IPS-15b (cell line): Measurements from ENCODE around the gene SLC7A1.

Experiments used
- H3K27me3 ChIP-seq: one replicate; pipeline ENCODE4 v1.6.1; 2013; ENCODE audit warnings: low read length; ENCODE audit not compliant: control insufficient read depth, insufficient read depth
- H3K36me3 ChIP-seq: one replicate; pipeline ENCODE4 v1.6.1; 2013; ENCODE audit warnings: low read length; ENCODE audit not compliant: control insufficient read depth, insufficient read depth
- H3K4me1 ChIP-seq: one replicate; pipeline ENCODE4 v1.6.1; 2013; ENCODE audit warnings: mild to moderate bottlenecking, low read length; ENCODE audit not compliant: control insufficient read depth, insufficient read depth
- H3K4me3 ChIP-seq: one replicate; pipeline ENCODE4 v1.5.1; 2013; ENCODE audit warnings: low read depth, low read length
- H3K9ac ChIP-seq: one replicate; pipeline ENCODE4 v1.6.1; 2013; ENCODE audit warnings: low read depth, mild to moderate bottlenecking, low read length
- H3K9me3 ChIP-seq: one replicate; pipeline ENCODE4 v1.6.1; 2013; ENCODE audit warnings: mild to moderate bottlenecking, low read length; ENCODE audit not compliant: control insufficient read depth, insufficient read depth

The SLC7A1 gene

DNA sequence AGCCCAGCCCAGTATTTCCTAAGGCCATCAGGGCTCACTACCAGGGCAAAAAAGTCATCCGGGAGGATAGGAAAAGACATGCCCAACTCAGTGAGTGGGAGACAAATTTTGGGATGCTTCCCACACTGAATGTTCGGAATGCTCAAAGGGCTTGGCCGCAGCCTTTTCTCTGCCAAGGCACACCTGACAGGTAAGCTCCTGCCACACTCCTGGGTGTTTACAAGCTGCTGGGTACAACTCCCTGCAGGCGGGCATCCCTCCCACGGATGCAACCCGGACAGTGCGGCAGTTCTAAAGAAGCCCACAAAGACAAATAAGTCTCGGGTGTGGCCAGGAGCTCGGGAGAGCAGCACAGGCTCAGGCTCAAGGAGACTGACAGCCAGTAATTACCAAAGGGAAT, 28.1 kb downstream of the SLC7A1 start:
- H3K9ac ChIP-seq, result no peak overlapping the region
- no peaks in the 10 kb centered on the region for H3K36me3 ChIP-seq
- H3K4me1 ChIP-seq, result peaks cover 28% of the 10 kb centered on the region
- H3K9me3 ChIP-seq, result no peaks in the 10 kb centered on the region
- H3K4me3 ChIP-seq, result no peak overlapping the region
- H3K27me3 ChIP-seq, result no peaks in the 10 kb centered on the region

DNA sequence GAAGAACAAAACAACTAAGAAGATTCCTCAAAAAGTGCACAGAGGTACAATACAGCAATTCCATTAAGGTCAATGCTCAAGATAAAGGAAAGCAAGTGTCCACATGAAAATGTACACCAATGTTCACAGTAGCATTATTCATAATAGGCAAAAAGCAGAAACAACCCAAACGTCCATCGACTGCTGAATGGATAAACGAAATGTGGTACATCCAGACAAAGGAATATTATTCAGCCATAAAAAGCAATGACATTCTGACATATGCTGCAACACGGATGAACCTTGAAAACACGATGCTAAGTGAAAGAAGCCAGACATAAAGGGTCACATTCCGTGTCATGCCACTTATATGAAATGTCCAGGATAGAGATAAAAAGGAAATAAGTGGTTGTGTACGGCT, 29.3 kb downstream of the SLC7A1 start:
- H3K4me3 ChIP-seq, result no peak overlapping the region
- H3K9me3 ChIP-seq, result no peaks in the 10 kb centered on the region

DNA sequence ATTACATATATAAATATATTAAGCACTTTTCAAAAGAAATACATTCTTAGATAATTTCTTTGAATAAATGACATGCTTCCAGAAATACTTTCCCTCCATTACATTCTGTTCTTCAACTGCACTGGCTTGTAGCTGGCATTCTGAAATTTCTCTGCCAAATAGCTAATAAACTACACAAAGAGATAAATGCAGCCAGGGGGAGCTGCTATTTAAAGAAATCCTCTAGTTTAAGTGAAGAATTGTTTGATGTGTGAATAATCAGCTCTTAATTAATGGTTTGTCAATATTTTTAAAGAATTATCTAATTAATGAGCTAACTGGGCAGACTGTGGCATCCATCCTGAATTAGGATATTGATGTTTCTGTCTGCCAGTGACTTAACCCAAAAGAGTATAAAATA, 30.7 kb downstream of the SLC7A1 start:
- Histone ChIP-seq H3K4me3 (no peak overlapping the region), H3K4me1 (peaks cover 35% of the 10 kb centered on the region), H3K36me3 (no peaks in the 10 kb centered on the region), H3K9me3 (no peaks in the 10 kb centered on the region), H3K27me3 (no peaks in the 10 kb centered on the region), H3K9ac (no peak overlapping the region)

More for the DNA sequence above, 29.3 kb downstream of the SLC7A1 start:
- H3K9ac ChIP-seq, result no peak overlapping the region
- peaks cover 35% of the 10 kb centered on the region for H3K4me1 ChIP-seq
- no peaks in the 10 kb centered on the region for H3K36me3 ChIP-seq
- H3K27me3 ChIP-seq, result no peaks in the 10 kb centered on the region

DNA sequence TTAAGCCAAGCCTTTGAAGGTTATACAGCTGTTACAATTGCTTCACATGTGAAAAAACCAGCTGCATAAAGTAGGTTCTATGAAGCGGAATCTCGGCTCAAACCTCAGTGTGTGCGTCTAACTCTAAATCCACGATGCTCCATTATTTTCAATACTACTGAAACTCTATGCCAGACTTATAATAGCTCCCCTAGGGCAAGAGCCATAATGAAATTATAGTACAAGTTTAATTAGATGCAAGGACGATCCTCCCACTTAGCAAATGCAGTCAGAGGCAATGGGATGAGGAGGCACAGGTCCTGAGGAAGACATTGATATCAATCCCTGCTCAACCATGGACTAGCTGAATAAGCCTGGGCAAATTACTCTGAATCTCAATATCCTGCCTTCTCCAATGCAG, 31.1 kb downstream of the SLC7A1 start:
- Histone ChIP-seq H3K9me3 (no peaks in the 10 kb centered on the region), H3K9ac (no peak overlapping the region), H3K4me1 (peaks cover 32% of the 10 kb centered on the region), H3K4me3 (no peak overlapping the region), H3K27me3 (no peaks in the 10 kb centered on the region), H3K36me3 (no peaks in the 10 kb centered on the region)

DNA sequence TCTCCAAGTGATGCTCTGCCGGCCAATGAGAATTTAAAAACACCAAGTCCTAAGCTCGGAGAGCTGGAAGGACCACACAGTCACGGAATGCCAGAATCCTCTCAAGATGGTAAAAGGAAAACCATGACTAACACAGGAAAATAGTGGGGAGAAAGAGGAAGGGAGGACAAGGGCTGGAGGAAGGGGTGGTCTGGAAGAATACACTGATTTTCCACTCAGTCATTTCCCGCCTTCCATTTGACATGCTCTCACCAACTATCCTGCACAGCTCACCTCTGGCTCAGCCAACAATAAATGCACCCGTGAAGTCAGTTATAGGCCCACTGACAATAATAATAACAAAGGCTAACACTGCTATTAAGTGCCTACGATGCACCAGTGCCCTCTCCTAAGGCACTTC, 31.5 kb downstream of the SLC7A1 start:
- no peaks in the 10 kb centered on the region for H3K36me3 ChIP-seq
- no peak overlapping the region for H3K4me3 ChIP-seq
- peaks cover 29% of the 10 kb centered on the region for H3K4me1 ChIP-seq
- H3K9ac ChIP-seq, result no peak overlapping the region
- no peaks in the 10 kb centered on the region for H3K9me3 ChIP-seq
- no peaks in the 10 kb centered on the region for H3K27me3 ChIP-seq

DNA sequence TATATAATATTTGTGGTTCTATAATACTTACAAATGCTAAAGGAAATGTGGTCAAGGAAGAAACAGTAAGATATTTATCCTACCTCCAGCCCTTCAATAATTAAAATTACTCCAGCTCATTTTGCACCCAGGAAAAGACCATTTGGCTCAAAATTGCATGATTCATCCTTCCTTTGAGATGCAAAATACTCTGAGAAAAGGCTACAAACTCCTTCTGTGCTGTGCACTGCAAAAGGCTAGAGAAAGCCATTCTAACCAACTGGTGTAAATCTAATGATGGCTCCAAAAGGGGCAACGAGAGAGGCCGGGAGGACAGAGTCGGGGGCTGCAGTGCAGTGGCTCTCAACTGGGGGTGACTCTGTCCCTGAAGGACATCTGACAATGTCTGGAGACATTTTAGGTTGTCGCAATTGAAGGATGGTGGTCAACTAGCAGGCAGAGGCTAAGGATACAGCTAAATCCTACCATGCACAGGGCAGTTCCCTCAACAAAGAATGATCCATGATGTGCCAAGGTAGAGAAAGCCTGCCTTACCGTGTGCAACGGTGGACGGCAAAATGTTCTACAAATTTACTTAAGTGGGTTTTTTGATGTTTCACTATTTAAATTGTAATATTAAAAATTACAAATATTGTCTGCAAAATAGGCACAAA, 32.6 kb downstream of the SLC7A1 start:
- no peaks in the 10 kb centered on the region for H3K36me3 ChIP-seq
- H3K4me3 ChIP-seq, result no peak overlapping the region
- no peaks in the 10 kb centered on the region for H3K27me3 ChIP-seq
- peaks cover 26% of the 10 kb centered on the region for H3K4me1 ChIP-seq
- no peaks in the 10 kb centered on the region for H3K9me3 ChIP-seq
- H3K9ac ChIP-seq, result no peak overlapping the region

DNA sequence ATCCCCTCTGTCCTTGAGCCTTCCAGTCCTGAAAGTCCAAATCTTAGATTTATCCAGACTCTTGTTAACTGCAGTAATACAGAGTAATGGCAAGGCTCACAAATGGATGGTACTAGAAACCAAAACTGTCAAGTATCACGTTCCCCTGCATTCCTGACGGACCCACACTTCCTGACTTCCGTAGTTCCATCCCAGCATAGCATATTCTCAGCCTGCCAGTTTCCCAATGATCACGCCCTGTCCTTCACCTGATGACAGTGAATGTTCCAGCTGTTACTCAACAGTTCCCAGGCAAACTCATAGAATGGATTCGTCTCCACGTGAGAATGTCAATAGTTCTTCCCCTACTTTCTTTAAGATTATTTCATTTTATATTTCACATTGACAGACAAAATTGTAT, 33.6 kb downstream of the SLC7A1 start:
- peaks cover 22% of the 10 kb centered on the region for H3K4me1 ChIP-seq
- no peaks in the 10 kb centered on the region for H3K9me3 ChIP-seq
- H3K27me3 ChIP-seq, result no peaks in the 10 kb centered on the region
- no peak overlapping the region for H3K4me3 ChIP-seq
- no peaks in the 10 kb centered on the region for H3K36me3 ChIP-seq
- H3K9ac ChIP-seq, result no peak overlapping the region

DNA sequence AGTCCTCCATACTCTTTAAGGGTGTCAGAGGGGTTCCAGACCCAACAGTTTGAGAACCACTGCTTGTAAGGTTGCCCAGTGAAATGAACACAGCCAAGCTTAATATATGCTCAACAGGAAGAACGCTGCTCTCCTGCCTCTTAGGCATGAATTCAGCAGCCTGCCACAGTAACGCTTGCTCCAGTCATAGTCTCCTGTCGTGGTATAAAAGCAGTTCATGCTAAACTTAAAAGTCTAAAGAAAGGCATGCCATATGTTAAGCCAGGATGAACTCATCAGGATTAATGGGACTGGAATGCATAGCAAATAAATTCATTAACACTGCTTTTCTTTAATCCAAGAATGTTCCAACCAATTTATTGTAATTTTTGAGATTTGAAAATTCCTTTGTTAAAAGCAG, 38.7 kb downstream of the SLC7A1 start:
- no peaks in the 10 kb centered on the region for H3K27me3 ChIP-seq
- no peaks in the 10 kb centered on the region for H3K9me3 ChIP-seq
- peaks cover 4% of the 10 kb centered on the region for H3K4me1 ChIP-seq
- no peak overlapping the region for H3K4me3 ChIP-seq
- H3K36me3 ChIP-seq, result peaks cover 7% of the 10 kb centered on the region
- no peak overlapping the region for H3K9ac ChIP-seq

DNA sequence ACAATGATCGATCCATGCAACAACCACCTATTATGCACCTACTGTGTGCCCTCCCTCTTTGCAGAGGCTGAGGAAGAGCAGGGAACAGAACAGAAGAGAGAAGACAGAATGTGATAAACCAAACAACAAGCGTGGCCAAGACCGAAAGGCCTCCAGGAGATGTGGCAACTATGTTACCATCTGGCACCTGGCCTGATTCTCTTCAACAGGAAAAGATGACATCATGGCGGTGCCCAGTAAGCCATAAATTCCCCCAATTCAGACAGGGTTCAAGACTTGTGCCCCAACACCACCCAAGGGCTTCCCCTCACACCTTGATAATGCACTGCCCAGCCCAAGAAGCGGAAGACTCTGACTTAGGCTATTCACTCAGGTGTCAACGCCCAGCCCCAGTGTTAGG, 44.3 kb downstream of the SLC7A1 start:
- Histone ChIP-seq H3K36me3 (peaks cover 13% of the 10 kb centered on the region), H3K27me3 (no peaks in the 10 kb centered on the region), H3K4me1 (no peaks in the 10 kb centered on the region), H3K9me3 (no peaks in the 10 kb centered on the region), H3K9ac (no peak overlapping the region), H3K4me3 (no peak overlapping the region)

DNA sequence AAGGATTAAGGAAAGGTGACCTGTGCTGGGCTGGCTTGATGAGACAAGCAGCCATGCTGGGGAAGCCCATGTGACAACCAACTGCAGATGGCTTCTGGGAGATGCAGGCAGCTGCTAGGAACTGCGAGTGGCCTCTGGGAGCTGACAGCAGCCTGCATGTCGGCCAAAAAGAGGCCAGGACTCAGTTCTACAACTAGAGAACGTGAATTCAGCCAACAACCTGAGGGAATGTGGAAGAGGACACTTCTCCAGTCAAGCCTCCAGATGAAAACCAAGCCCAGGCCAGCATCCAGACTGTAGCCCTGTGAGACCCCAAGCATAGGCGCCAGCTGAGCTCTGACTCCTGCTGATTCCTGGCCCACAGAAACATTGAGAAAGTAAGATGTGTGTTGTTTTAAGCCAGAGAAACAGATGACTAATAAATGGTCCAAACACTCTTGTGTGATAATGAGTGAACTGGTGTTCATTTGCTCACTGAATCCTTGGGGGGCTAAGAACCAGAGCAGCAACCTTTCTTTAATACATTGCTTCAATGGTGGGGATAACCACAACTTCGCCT, 45.0 kb downstream of the SLC7A1 start:
- Histone ChIP-seq H3K9ac (no peak overlapping the region), H3K27me3 (no peaks in the 10 kb centered on the region), H3K4me1 (no peaks in the 10 kb centered on the region), H3K9me3 (no peaks in the 10 kb centered on the region), H3K4me3 (no peak overlapping the region), H3K36me3 (peaks cover 13% of the 10 kb centered on the region)

DNA sequence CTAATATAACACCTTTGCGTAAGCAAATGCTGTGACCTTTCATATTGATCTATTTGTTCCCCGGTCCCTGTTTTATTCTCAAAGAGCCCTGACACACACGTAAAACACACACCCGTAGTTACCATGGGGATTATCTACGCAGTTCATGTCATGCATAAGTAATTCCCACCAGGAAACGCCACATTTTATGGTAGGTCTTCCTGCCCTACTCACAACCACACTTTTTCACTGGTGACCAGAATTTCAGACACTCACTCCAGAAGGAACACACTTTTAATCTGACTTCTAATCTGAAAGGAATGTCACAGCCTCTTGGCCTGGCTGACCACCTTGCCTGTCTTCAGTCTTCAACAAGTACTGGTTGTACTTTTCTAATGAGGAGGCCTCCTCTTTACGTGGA, 46.8 kb downstream of the SLC7A1 start:
- Histone ChIP-seq H3K27me3 (no peaks in the 10 kb centered on the region), H3K4me3 (no peak overlapping the region), H3K4me1 (no peaks in the 10 kb centered on the region), H3K9ac (no peak overlapping the region), H3K9me3 (no peaks in the 10 kb centered on the region), H3K36me3 (peaks cover 13% of the 10 kb centered on the region)

DNA sequence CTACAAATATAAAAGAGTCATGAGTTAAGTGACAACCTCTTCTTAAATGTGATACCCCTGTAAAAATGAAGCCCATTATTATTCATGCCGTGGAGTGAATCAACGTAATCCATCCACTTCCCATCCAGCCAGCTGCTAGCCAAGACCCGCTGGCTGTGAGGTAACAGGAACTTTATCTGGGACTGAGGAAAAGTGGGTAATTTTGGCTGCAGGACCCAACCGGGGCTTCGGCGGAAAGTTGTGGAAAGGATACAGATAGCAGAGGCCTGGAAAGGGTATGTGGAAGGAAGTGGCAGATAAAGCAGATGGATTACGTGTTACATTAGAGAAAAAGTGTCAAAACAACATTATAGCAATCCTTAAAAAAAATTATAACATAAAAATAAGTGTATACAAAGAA, 48.3 kb downstream of the SLC7A1 start:
- H3K27me3 ChIP-seq, result no peaks in the 10 kb centered on the region
- no peak overlapping the region for H3K9ac ChIP-seq
- no peak overlapping the region for H3K4me3 ChIP-seq
- no peaks in the 10 kb centered on the region for H3K4me1 ChIP-seq
- no peaks in the 10 kb centered on the region for H3K9me3 ChIP-seq
- peaks cover 10% of the 10 kb centered on the region for H3K36me3 ChIP-seq
